Glutamatergic neuron (in vitro differentiated cells): ENCODE measurements around the gene GRAMD1B. TPM values are rescaled to one million over a fixed set of nuclear protein-coding genes. Genes with fewer than 3 reads are reported as not detected.
"Not testable (repeated sequence)": the region's sequence is repeated elsewhere in the genome, so short reads cannot be mapped to it uniquely, and the experiment has no call there.

Experiments
- DNase-seq: peaks from one replicate; pipeline ENCODE4 v3.0.0; 2022
- H3K27ac Mint-ChIP-seq: one replicate; pipeline ENCODE4 v1.8.0; 2020; ENCODE audit warnings: mild to moderate bottlenecking, mixed read lengths, inconsistent platforms; ENCODE audit not compliant: unreplicated experiment
- H3K27me3 Mint-ChIP-seq: one replicate; pipeline ENCODE4 v1.8.0; 2020; ENCODE audit warnings: mild to moderate bottlenecking, moderate library complexity, mixed read lengths, inconsistent platforms; ENCODE audit not compliant: unreplicated experiment
- H3K36me3 Mint-ChIP-seq: one replicate; pipeline ENCODE4 v1.8.0; 2020; ENCODE audit warnings: mild to moderate bottlenecking, mixed read lengths, inconsistent platforms; ENCODE audit not compliant: unreplicated experiment
- H3K4me1 Mint-ChIP-seq: one replicate; pipeline ENCODE4 v1.8.0; 2020; ENCODE audit warnings: mild to moderate bottlenecking, low read depth, mixed read lengths, inconsistent platforms; ENCODE audit not compliant: unreplicated experiment
- H3K4me3 Mint-ChIP-seq: one replicate; pipeline ENCODE4 v1.8.0; 2020; ENCODE audit warnings: mild to moderate bottlenecking, mixed read lengths, inconsistent platforms; ENCODE audit not compliant: unreplicated experiment
- H3K9me3 Mint-ChIP-seq: one replicate; pipeline ENCODE4 v1.8.0; 2020; ENCODE audit warnings: mild to moderate bottlenecking, moderate library complexity, mixed read lengths, inconsistent platforms; ENCODE audit not compliant: unreplicated experiment
- CTCF ChIP-seq: fragments of 200-600 bp; sonication (generic); IDR thresholded peaks from one replicate; pipeline ENCODE4 v1.5.0; 2021; ENCODE audit not compliant: partially characterized antibody, unreplicated experiment
- total RNA-seq: library from RNA; stranded (reverse); fragmentation: NEBNext Ultra II Directional; extraction: Animal tissue kit (Norgen Biotek cat#: 25700); gene quantifications from one replicate; pipeline ENCODE4 v1.2.1, GENCODE V29; 2021; ENCODE audit not compliant: unreplicated experiment

Gene GRAMD1B
- total RNA-seq, 1 donor from 2014 or later = 12.2 TPM

DNA sequence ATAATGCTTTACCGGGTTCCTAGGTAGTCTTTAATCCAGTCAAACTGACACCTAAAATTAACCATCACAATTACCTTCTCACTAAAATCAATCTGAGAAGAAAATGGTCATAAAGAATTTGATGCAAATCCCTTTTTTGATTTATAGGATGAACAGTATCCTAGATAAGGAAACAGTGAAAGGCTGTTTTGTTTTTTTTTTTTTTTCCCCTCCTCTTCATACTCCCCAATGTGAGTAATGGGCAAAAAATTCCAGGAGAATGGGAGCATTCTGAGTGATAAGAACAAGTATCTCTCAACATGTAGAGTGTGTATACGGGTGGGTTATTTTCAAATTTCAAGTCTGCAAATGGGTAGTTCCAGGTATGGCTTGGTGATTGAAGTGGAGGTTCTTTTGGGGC, 28.4 kb downstream of the GRAMD1B start:
- Mint-ChIP-seq H3K4me1 (no peaks in the 10 kb centered on the region), H3K27me3 (no peaks in the 10 kb centered on the region), H3K36me3 (no peaks in the 10 kb centered on the region), H3K4me3 (no peak overlapping the region), H3K27ac (no peak overlapping the region), H3K9me3 (no peaks in the 10 kb centered on the region)
- no peak for TF ChIP-seq CTCF
- no peak for DNase-seq

DNA sequence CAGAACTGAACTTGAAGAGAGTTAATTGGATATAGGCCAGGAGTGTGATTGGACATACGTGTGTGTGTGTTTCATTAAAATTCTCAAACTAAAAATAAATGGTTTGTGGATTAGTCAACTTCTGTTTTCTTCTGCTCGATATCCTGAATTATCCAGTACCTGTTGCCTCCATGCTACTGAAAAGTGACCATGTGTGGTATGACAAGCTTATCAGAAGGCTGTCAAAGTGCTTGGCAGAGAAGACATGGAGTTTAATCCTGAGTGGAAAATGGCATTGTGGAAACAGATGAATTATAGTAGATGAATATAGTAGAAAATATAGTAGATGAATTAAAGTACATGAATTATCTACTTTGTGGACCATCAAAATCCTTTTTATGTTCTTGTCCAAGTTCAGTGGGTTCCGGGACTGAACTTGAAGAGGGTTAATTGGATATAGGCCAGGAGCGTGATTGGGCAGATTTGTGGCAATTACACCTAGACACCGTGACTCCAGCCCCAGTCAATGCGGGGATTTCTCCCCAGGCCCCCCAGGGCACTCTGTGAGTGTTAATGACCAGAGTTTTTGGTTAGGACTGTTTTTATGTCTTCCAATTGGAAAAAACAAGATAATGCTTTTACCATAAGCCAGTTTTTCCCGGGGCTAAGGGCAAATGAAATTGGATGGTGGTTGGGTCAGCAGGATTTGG, 30.1 kb downstream of the GRAMD1B start:
- no peak for DNase-seq
- Mint-ChIP-seq H3K9me3 (no peaks in the 10 kb centered on the region), H3K4me1 (no peaks in the 10 kb centered on the region), H3K36me3 (no peaks in the 10 kb centered on the region), H3K27ac (no peak overlapping the region), H3K27me3 (no peaks in the 10 kb centered on the region), H3K4me3 (no peak overlapping the region)
- no peak for TF ChIP-seq CTCF

DNA sequence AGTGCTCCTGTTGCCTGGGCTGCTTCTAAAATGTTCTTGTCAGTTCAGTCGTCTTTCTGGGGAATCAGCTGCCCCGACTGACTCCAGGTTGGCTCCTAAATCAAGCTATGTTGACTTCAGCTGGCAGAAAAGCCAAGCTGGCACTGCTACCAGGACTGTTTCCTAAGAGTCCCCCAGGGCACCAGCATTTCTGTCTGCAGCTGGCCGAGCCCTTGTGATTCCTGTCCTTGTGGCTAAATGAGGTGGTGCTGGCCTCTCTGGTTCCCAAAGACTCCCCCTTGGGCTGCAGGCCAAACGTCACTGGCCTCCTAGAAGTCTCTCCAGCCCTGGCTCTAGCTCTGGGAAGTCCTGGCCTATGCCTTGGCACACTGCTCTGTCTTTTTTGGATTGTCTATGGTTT, 31.1 kb downstream of the GRAMD1B start:
- TF ChIP-seq CTCF = no peak
- no peaks in the 10 kb centered on the region for H3K4me1 Mint-ChIP-seq
- no peaks in the 10 kb centered on the region for H3K9me3 Mint-ChIP-seq
- no peaks in the 10 kb centered on the region for H3K27me3 Mint-ChIP-seq
- DNase-seq = no peak
- H3K36me3 Mint-ChIP-seq = no peaks in the 10 kb centered on the region
- no peak overlapping the region for H3K4me3 Mint-ChIP-seq
- no peak overlapping the region for H3K27ac Mint-ChIP-seq

- not testable (repeated sequence) for H3K27me3 Mint-ChIP-seq, H3K4me1 Mint-ChIP-seq, H3K4me3 Mint-ChIP-seq, H3K9me3 Mint-ChIP-seq, H3K36me3 Mint-ChIP-seq, H3K27ac Mint-ChIP-seq, DNase-seq
Measured at GRCh38 chr11:123465667-123466066, 35.6 kb downstream of the GRAMD1B start.

DNA sequence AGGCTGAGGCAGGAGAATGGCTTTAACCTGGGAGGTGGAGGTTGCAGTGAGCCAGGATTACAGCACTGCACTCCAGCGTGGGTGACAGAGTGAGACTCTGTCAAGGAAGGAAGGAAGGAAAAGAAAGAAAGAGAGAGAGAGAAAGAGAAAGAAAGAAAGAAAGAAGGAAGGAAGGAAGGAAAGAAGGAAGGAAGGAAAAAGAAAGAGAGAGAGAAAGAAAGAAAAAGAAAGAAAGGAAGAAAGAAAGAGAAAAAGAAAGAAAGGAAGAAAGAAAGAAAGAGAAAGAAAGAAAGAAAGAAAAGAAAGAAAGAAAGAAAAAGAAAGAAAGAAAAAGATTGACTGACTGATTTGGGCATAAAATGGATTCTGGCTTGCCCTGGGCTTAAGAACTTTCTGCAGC, 36.1 kb downstream of the GRAMD1B start:
- H3K27ac Mint-ChIP-seq, H3K9me3 Mint-ChIP-seq, H3K4me1 Mint-ChIP-seq, H3K36me3 Mint-ChIP-seq, H3K4me3 Mint-ChIP-seq, H3K27me3 Mint-ChIP-seq, DNase-seq: not testable (repeated sequence)

- no peaks in the 10 kb centered on the region for H3K4me1 Mint-ChIP-seq
- H3K27me3 Mint-ChIP-seq = no peaks in the 10 kb centered on the region
- H3K36me3 Mint-ChIP-seq = no peaks in the 10 kb centered on the region
- H3K9me3 Mint-ChIP-seq = no peaks in the 10 kb centered on the region
- no peak overlapping the region for H3K4me3 Mint-ChIP-seq
- TF ChIP-seq CTCF = no peak
- DNase-seq = no peak
- H3K27ac Mint-ChIP-seq = no peak overlapping the region
Measured at GRCh38 chr11:123469089-123469488, 39.0 kb downstream of the GRAMD1B start.
